ENCODE results near the gene KCNQ1.

DNA sequence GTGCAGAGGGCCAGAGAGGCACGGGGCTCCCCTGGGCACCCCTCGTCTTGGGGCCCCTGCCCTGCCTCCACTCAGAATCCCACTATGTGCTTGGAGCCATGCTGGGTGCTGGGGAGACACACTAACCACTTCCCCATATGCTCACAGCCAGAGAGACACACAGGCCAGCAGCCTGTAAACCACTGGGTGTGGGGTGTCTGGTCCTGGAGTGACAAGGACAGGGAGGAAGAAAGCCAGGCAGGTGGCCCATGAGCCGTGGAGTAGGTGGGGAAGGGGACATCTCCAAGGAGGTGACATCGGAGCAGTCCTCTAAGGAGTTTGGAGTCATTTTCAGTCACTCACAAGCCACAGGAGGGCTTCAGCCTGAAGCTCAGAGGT is 381.9 kb downstream of the KCNQ1 start:
- TF ChIP-seq, protein P1, sequence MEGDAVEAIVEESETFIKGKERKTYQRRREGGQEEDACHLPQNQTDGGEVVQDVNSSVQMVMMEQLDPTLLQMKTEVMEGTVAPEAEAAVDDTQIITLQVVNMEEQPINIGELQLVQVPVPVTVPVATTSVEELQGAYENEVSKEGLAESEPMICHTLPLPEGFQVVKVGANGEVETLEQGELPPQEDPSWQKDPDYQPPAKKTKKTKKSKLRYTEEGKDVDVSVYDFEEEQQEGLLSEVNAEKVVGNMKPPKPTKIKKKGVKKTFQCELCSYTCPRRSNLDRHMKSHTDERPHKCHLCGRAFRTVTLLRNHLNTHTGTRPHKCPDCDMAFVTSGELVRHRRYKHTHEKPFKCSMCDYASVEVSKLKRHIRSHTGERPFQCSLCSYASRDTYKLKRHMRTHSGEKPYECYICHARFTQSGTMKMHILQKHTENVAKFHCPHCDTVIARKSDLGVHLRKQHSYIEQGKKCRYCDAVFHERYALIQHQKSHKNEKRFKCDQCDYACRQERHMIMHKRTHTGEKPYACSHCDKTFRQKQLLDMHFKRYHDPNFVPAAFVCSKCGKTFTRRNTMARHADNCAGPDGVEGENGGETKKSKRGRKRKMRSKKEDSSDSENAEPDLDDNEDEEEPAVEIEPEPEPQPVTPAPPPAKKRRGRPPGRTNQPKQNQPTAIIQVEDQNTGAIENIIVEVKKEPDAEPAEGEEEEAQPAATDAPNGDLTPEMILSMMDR (IDR thresholded peaks at IDR 0.05), result no peak
- TF ChIP-seq POLR2A (IDR thresholded peaks at IDR 0.05) (no peak), EP300 (IDR thresholded peaks at IDR 0.05) (no peak)
